Measurements from ENCODE around the gene ARHGEF12. TPM values are rescaled to one million over a fixed set of nuclear protein-coding genes. Genes with fewer than 3 reads are reported as not detected.

Gene ARHGEF12
- total RNA-seq, 1 experiment from 2014 or later, result 132 TPM

- intact Hi-C loops (cut with micrococcal nuclease; ENCODE audit: unreplicated experiment), result no loop called here
- Histone ChIP-seq H3K4me1 (ENCODE audit: insufficient read depth, low read length, poor library complexity, severe bottlenecking) (peaks cover 56% of the 10 kb centered on the region), H3K27me3 (replicated peaks; ENCODE audit: insufficient read depth, low read depth, low read length, poor library complexity) (no peaks in the 10 kb centered on the region), H3K9me3 (ENCODE audit: low read depth, low read length, poor library complexity, severe bottlenecking) (peaks cover 11% of the 10 kb centered on the region), H3K4me3 (ENCODE audit: low read depth, low read length, poor library complexity, severe bottlenecking) (no peak overlapping the region), H3K36me3 (ENCODE audit: insufficient read depth, low read length, poor library complexity, severe bottlenecking) (peaks cover 7% of the 10 kb centered on the region), H3K27ac (ENCODE audit: low read depth, low read length, poor library complexity, severe bottlenecking) (no peak overlapping the region)
- TF ChIP-seq CTCF (conservative IDR thresholded peaks at IDR 0.05; ENCODE audit: low read depth, low read length) (no peak), EZH2 (IDR thresholded peaks at IDR 0.05; ENCODE audit: borderline replicate concordance, low read depth, low read length, poor library complexity, severe bottlenecking) (no peak)
- ChIA-PET POLR2A (ENCODE audit: low non-redundant PET) (no interaction called here), CTCF (no interaction called here)
- no peak for DNase-seq (ENCODE audit: low spot score)
- no TSS peak for BruUV-seq (replicated peaks)
These were observed 6.5 kb downstream of the ARHGEF12 start for GRCh38 chr11:120342678-120343077.

GRCh38 chr11:120343429-120343828 is 7.2 kb downstream of the ARHGEF12 start:
- H3K9me3 ChIP-seq (ENCODE audit: low read depth, low read length, poor library complexity, severe bottlenecking), result peaks cover 11% of the 10 kb centered on the region
- no peak overlapping the region for H3K27ac ChIP-seq (ENCODE audit: low read depth, low read length, poor library complexity, severe bottlenecking)
- no peak overlapping the region for H3K4me3 ChIP-seq (ENCODE audit: low read depth, low read length, poor library complexity, severe bottlenecking)
- TF ChIP-seq CTCF (conservative IDR thresholded peaks at IDR 0.05; ENCODE audit: low read depth, low read length) (no peak), EZH2 (IDR thresholded peaks at IDR 0.05; ENCODE audit: borderline replicate concordance, low read depth, low read length, poor library complexity, severe bottlenecking) (no peak)
- intact Hi-C loops (cut with micrococcal nuclease; ENCODE audit: unreplicated experiment), result no loop called here
- DNase-seq (ENCODE audit: low spot score), result peak; percentile 35
- H3K36me3 ChIP-seq (ENCODE audit: insufficient read depth, low read length, poor library complexity, severe bottlenecking), result peaks cover 7% of the 10 kb centered on the region
- peaks cover 63% of the 10 kb centered on the region for H3K4me1 ChIP-seq (ENCODE audit: insufficient read depth, low read length, poor library complexity, severe bottlenecking)
- BruUV-seq (replicated peaks), result no TSS peak
- ChIA-PET POLR2A (ENCODE audit: low non-redundant PET) (no interaction called here), CTCF (no interaction called here)
- H3K27me3 ChIP-seq (replicated peaks; ENCODE audit: insufficient read depth, low read depth, low read length, poor library complexity), result no peaks in the 10 kb centered on the region

- Histone ChIP-seq H3K36me3 (ENCODE audit: insufficient read depth, low read length, poor library complexity, severe bottlenecking) (peaks cover 7% of the 10 kb centered on the region), H3K27me3 (replicated peaks; ENCODE audit: insufficient read depth, low read depth, low read length, poor library complexity) (no peaks in the 10 kb centered on the region), H3K9me3 (ENCODE audit: low read depth, low read length, poor library complexity, severe bottlenecking) (peaks cover 11% of the 10 kb centered on the region), H3K4me1 (ENCODE audit: insufficient read depth, low read length, poor library complexity, severe bottlenecking) (peaks cover 71% of the 10 kb centered on the region), H3K27ac (ENCODE audit: low read depth, low read length, poor library complexity, severe bottlenecking) (peak overlapping the region; percentile 1), H3K4me3 (ENCODE audit: low read depth, low read length, poor library complexity, severe bottlenecking) (no peak overlapping the region)
- BruUV-seq (replicated peaks), result no TSS peak
- peak; percentile 60 for DNase-seq (ENCODE audit: low spot score)
- ChIA-PET POLR2A (ENCODE audit: low non-redundant PET) (no interaction called here), CTCF (no interaction called here)
- intact Hi-C loops (cut with micrococcal nuclease; ENCODE audit: unreplicated experiment), result no loop called here
- TF ChIP-seq CTCF (conservative IDR thresholded peaks at IDR 0.05; ENCODE audit: low read depth, low read length) (no peak), EZH2 (IDR thresholded peaks at IDR 0.05; ENCODE audit: borderline replicate concordance, low read depth, low read length, poor library complexity, severe bottlenecking) (no peak)
These were observed 8.2 kb downstream of the ARHGEF12 start for GRCh38 chr11:120344302-120345004.
